Prostate gland (tissue), 2 donors: Measurements from ENCODE around the gene TUBB2B. TPM values are rescaled to one million over a fixed set of nuclear protein-coding genes. Genes with fewer than 3 reads are reported as not detected.

Source experiments
- DNase-seq: peaks from one replicate; pipeline ENCODE4 v3.0.0-alpha.2; 2019; ENCODE audit warnings: low spot score
- H3K27ac ChIP-seq, 2 donors: fragments of 200-600 bp; sonication (generic); 2 replicates each; pipeline ENCODE4 v1.5.1; 2017 to 2019
- H3K27me3 ChIP-seq: fragments of 200-600 bp; sonication (generic); replicated peaks from 2 replicates; pipeline ENCODE4 v1.5.1; 2019; ENCODE audit not compliant: insufficient read depth
- H3K36me3 ChIP-seq, 2 donors: fragments of 200-600 bp; sonication (generic); 1 replicate in 1 of 2; 2 replicates in 1 of 2; pipeline versions ENCODE4 v1.5.1 to v1.8.1; 2017 to 2019
- H3K4me1 ChIP-seq: fragments of 200-600 bp; sonication (generic); replicated peaks from 2 replicates; pipeline ENCODE4 v1.5.1; 2019
- H3K4me3 ChIP-seq, 2 donors: fragments of 200-600 bp; sonication (generic); 2 replicates each; pipeline ENCODE4 v1.5.1; 2017 to 2019
- H3K9me3 ChIP-seq: fragments of 200-600 bp; sonication (generic); 2 replicates; pipeline ENCODE4 v1.5.1; 2017
- CTCF ChIP-seq, 4 experiments: fragments of 200-600 bp in 2 of 4; fragments of 450-650 bp in 2 of 4; sonication (generic) in 2 of 4; IDR thresholded peaks; 1 replicate in 3 of 4; 2 replicates in 1 of 4; pipeline ENCODE4 v1.5.1; 2016 to 2019; ENCODE audit warnings: antibody characterized with exemption in 4 of 4, mild to moderate bottlenecking in 2 of 4, moderate library complexity in 2 of 4
- POLR2A ChIP-seq: fragments of 450-650 bp; IDR thresholded peaks from one replicate; pipeline ENCODE4 v1.6.1; 2016; ENCODE audit warnings: antibody characterized with exemption, mild to moderate bottlenecking
- POLR2AphosphoS5 ChIP-seq: sonication (generic); formaldehyde crosslinking; IDR thresholded peaks from one replicate; pipeline ENCODE4 v1.6.1; 2017; ENCODE audit warnings: antibody characterized with exemption
- WGBS: methylation state at CpG from one replicate; pipeline ENCODE4 v1.1.5; 2018; 5-methylcytosine and 5-hydroxymethylcytosine counted together
- intact Hi-C: fragments of 100-400 bp; cut with DNase I; formaldehyde crosslinking; loops from one replicate; pipeline ENCODE4 v1.14.2; 2022
- total RNA-seq, 2 donors: library from RNA; depleted of rRNA; stranded (reverse); fragments of >200 nt; gene quantifications; one replicate each; pipeline ENCODE4 v1.1.0, GENCODE V29; 2016

Gene TUBB2B
- total RNA-seq, 2 donors from 2014 or later, result 3.9 to 4.5 TPM

- Histone ChIP-seq H3K27me3 (no peaks in the 10 kb centered on the region), H3K4me3 (no peak overlapping the region), H3K27ac (no peak overlapping the region), H3K36me3 (no peaks in the 10 kb centered on the region), H3K9me3 (no peaks in the 10 kb centered on the region), H3K4me1 (no peaks in the 10 kb centered on the region)
- TF ChIP-seq POLR2A (no peak), POLR2AphosphoS5 (no peak), CTCF (IDR thresholded peaks at IDR 0.05) (no peak)
- 88% methylated on average over 1 of the region's 1 CpG for WGBS
- intact Hi-C loops, result no loop called here
- no peak for DNase-seq
Observed at GRCh38 chr6:3208775-3209113, 18.7 kb downstream of the TUBB2B start.

DNA sequence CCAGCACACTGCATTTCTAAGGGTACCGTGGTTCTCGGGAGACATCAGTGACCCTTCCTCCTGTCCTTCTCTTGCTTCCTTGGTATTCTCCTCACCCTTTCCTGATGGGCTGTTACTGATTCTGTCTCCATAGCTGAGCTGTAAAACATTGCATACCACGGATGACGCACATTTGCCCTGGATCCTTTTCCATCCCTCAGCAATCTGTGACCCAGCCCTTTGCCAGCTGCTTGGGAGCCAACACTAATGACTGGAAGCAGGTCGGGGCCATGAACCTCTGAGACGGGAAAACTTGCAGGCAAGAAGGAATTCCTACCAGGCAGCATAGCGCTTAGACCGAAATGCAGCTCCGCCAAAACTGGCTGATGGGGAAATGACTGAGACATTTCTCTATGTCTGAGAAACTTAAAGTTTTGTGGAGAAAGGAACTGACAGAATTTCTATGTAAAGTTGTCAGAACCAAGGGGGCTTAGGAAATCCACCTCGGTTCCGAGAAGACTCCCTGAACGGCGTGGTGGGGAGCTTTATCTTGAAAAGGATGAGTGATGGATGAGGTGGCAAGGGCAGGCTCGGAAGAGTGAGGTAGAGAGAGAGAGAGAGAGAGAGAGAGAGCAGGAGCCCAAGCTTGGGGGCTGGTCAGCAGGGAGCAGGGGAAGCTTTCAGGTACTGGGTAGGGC lies 19.2 kb downstream of the TUBB2B start:
- TF ChIP-seq POLR2AphosphoS5 (no peak), CTCF (IDR thresholded peaks at IDR 0.05) (no peak), POLR2A (no peak)
- 64% methylated on average over 14 of the region's 14 CpGs for WGBS
- intact Hi-C loops, result no loop called here
- Histone ChIP-seq H3K4me3 (no peak overlapping the region), H3K9me3 (no peaks in the 10 kb centered on the region), H3K27me3 (no peaks in the 10 kb centered on the region), H3K36me3 (no peaks in the 10 kb centered on the region), H3K27ac (no peak overlapping the region), H3K4me1 (no peaks in the 10 kb centered on the region)
- DNase-seq, result no peak

DNA sequence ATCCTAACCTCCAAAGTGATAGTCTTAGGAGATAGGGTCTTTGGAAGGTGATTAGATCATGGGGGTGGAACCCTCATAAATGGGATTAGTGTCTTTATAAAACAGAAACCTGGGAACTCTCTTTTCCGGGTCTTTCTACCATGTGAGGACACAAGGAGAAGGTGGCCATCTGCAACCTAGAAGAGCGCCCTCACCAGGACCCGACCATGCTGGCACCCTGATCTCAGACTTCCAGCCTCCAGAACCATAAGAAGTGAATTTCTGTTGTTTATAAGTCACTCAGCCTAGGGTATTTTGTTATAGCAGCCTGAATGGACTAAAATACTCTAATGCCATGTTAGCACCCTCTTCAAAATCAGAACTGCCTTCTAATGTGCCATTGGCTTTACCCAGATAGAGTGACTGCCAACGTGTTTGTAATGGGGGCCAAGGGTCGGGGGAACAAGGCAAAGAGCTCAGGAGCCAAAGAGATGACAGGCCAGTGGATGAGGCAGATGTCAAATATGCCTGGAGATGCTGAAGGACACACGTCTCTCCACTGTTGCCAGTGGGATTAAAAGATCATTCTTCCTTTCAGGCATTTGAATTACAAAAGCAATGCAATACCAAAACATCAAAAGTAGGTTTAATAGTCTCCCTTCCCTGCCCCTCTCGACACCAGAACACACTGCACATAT lies 21.0 kb downstream of the TUBB2B start:
- Histone ChIP-seq H3K27ac (no peak overlapping the region), H3K4me1 (no peaks in the 10 kb centered on the region), H3K9me3 (no peaks in the 10 kb centered on the region), H3K36me3 (no peaks in the 10 kb centered on the region), H3K4me3 (no peak overlapping the region), H3K27me3 (no peaks in the 10 kb centered on the region)
- intact Hi-C loops, result no loop called here
- TF ChIP-seq POLR2A (no peak), POLR2AphosphoS5 (no peak), CTCF (IDR thresholded peaks at IDR 0.05) (no peak)
- no peak for DNase-seq
- WGBS, result 94% methylated on average over 7 of the region's 7 CpGs

DNA sequence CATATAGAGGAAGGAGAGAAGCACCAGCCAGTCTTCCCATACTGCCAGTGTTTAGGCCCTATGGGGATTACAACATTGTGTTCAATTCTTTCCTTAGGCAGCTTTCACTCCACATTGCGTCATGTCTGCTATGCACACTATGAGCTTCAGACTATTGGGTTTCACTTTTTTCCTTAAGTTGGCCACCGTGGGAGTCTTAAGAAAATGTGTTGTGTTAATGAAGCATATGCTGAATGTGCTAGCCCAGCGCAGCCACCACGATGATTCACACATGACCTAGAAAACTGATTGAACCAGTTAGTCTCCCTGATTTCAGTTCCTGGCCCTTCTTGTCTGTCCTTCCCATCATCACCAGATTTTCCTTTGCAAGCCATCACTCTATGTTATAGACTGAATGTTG lies 21.5 kb downstream of the TUBB2B start:
- TF ChIP-seq POLR2AphosphoS5, result no peak
- no peak for TF ChIP-seq POLR2A
- TF ChIP-seq CTCF (IDR thresholded peaks at IDR 0.05), result no peak
- Histone ChIP-seq H3K4me3 (no peak overlapping the region), H3K36me3 (no peaks in the 10 kb centered on the region), H3K27ac (no peak overlapping the region), H3K9me3 (no peaks in the 10 kb centered on the region), H3K4me1 (no peaks in the 10 kb centered on the region), H3K27me3 (no peaks in the 10 kb centered on the region)
- intact Hi-C loops, result no loop called here
- whole genome bisulfite sequencing, result 89% methylated on average over 4 of the region's 4 CpGs
- DNase-seq, result no peak

- Histone ChIP-seq H3K27me3 (no peaks in the 10 kb centered on the region), H3K27ac (no peak overlapping the region), H3K9me3 (no peaks in the 10 kb centered on the region), H3K4me1 (no peaks in the 10 kb centered on the region), H3K4me3 (no peak overlapping the region), H3K36me3 (no peaks in the 10 kb centered on the region)
- 93% methylated on average over 6 of the region's 6 CpGs for WGBS
- TF ChIP-seq POLR2A (no peak), CTCF (IDR thresholded peaks at IDR 0.05) (no peak), POLR2AphosphoS5 (no peak)
- intact Hi-C loops, result no loop called here
- no peak for DNase-seq
Observed at GRCh38 chr6:3204921-3205320, 22.5 kb downstream of the TUBB2B start.
